Measurements from ENCODE around the gene DDIAS.

DNA sequence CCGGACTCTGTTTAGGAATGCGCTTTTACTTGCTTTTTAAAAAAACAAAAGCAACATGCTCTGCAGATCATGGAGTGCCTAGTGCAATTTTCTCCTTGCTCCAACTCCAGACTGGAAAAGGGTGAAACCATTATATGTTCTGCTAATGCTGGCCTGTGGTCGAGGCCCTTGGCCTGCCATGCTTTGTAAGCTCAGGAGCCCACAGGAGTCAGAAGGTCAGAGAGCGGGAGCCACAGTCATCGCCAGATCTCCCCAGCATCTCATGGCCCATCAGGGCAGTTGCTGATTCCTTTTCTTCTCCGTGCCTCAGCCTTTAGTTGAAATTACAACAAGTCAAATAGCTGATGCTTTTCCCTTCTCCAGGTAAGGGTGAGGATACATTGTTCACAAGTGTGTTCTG, 80.3 kb downstream of the DDIAS start:
- no peak for TF ChIP-seq TAF1 (IDR thresholded peaks at IDR 0.05; ENCODE audit: borderline replicate concordance, insufficient read depth, low read length)
- TF ChIP-seq POLR2AphosphoS5 (IDR thresholded peaks at IDR 0.05; ENCODE audit: low read depth, low read length): no peak

Measured in PFSK-1 (cell line).